ENCODE data around the gene PRDM2. TPM values are rescaled to one million over a fixed set of nuclear protein-coding genes. Genes with fewer than 3 reads are reported as not detected.

The PRDM2 gene
- total RNA-seq, 1 donor from 2014 or later, result 12.5 TPM

- no peak overlapping the region for H3K4me3 ChIP-seq (ENCODE audit: low read depth, low read length)
- no peak for TF ChIP-seq CTCF (conservative IDR thresholded peaks at IDR 0.05; ENCODE audit: low read depth, low read length)
- no peak for DNase-seq (ENCODE audit: low read depth)
Observed at GRCh38 chr1:13784971-13785370, 85.0 kb downstream of the PRDM2 start.

GRCh38 chr1:13786541-13786940, 86.6 kb downstream of the PRDM2 start:
- no peak for TF ChIP-seq CTCF (conservative IDR thresholded peaks at IDR 0.05; ENCODE audit: low read depth, low read length)
- no peak for DNase-seq (ENCODE audit: low read depth)

GRCh38 chr1:13788795-13789194, 88.8 kb downstream of the PRDM2 start:
- DNase-seq (ENCODE audit: low read depth), result no peak
- TF ChIP-seq CTCF (conservative IDR thresholded peaks at IDR 0.05; ENCODE audit: low read depth, low read length), result no peak
- H3K4me3 ChIP-seq (ENCODE audit: low read depth, low read length), result no peak overlapping the region

More at GRCh38 chr1:13786541-13786940, 86.6 kb downstream of the PRDM2 start:
- no peak overlapping the region for H3K4me3 ChIP-seq (ENCODE audit: low read depth, low read length)

GRCh38 chr1:13790290-13791030, 90.5 kb downstream of the PRDM2 start:
- H3K4me3 ChIP-seq (ENCODE audit: low read depth, low read length), result no peak overlapping the region
- TF ChIP-seq CTCF (conservative IDR thresholded peaks at IDR 0.05; ENCODE audit: low read depth, low read length), result no peak
- DNase-seq (ENCODE audit: low read depth), result no peak

GRCh38 chr1:13792419-13792818, 92.4 kb downstream of the PRDM2 start:
- H3K4me3 ChIP-seq (ENCODE audit: low read depth, low read length), result no peak overlapping the region
- TF ChIP-seq CTCF (conservative IDR thresholded peaks at IDR 0.05; ENCODE audit: low read depth, low read length), result no peak
- DNase-seq (ENCODE audit: low read depth), result no peak

- TF ChIP-seq CTCF (conservative IDR thresholded peaks at IDR 0.05; ENCODE audit: low read depth, low read length), result no peak
- no peak for DNase-seq (ENCODE audit: low read depth)
Observed at GRCh38 chr1:13793088-13793730, 93.2 kb downstream of the PRDM2 start.

More at GRCh38 chr1:13793088-13793730, 93.2 kb downstream of the PRDM2 start:
- H3K4me3 ChIP-seq (ENCODE audit: low read depth, low read length), result no peak overlapping the region
